Measurements from ENCODE around the gene SLC20A1. TPM values are rescaled to one million over a fixed set of nuclear protein-coding genes. Genes with fewer than 3 reads are reported as not detected.

SLC20A1 gene
- total RNA-seq, 1 experiment from 2014 or later: 123 TPM

- Histone ChIP-seq H2BK5ac (ENCODE audit: insufficient read length, low read length) (no peak overlapping the region), H3K18ac (ENCODE audit: insufficient read length, low read depth, low read length) (no peak overlapping the region), H3K27me3 (ENCODE audit: insufficient read depth, low read length) (no peaks in the 10 kb centered on the region), H3K9ac (ENCODE audit: extremely low read depth, insufficient read length, low read length) (no peak overlapping the region), H3K4me2 (ENCODE audit: insufficient read depth, insufficient read length, low read length) (no peak overlapping the region), H2BK20ac (ENCODE audit: low read depth, low read length, poor library complexity, severe bottlenecking) (no peak overlapping the region), H3K56ac (ENCODE audit: insufficient read length, low read depth, low read length) (no peak overlapping the region), H2AK5ac (ENCODE audit: insufficient read length, low read length) (no peak overlapping the region), H3K27ac (ENCODE audit: insufficient read length, low read depth, low read length) (no peak overlapping the region), H4K91ac (ENCODE audit: insufficient read length, low read depth, low read length) (no peak overlapping the region), H2BK15ac (ENCODE audit: low read depth, low read length) (no peak overlapping the region), H3K4me1 (ENCODE audit: insufficient read depth, low read length) (no peaks in the 10 kb centered on the region), H3K14ac (ENCODE audit: insufficient read depth, low read length) (no peak overlapping the region), H4K5ac (ENCODE audit: insufficient read length, low read depth, low read length) (no peak overlapping the region), H2AFZ (ENCODE audit: low read length) (no peak overlapping the region), H4K20me1 (ENCODE audit: control insufficient read depth, insufficient read depth, insufficient read length) (no peaks in the 10 kb centered on the region), H3K23me2 (ENCODE audit: insufficient read length, low read depth, low read length, poor library complexity, severe bottlenecking) (no peaks in the 10 kb centered on the region), H3K79me1 (ENCODE audit: insufficient read depth, low read depth, low read length, poor library complexity, severe bottlenecking) (no peaks in the 10 kb centered on the region), H2BK12ac (ENCODE audit: insufficient read length, low read depth, low read length) (no peak overlapping the region), H2BK120ac (ENCODE audit: low read depth, low read length, poor library complexity, severe bottlenecking) (no peak overlapping the region), H3K79me2 (ENCODE audit: insufficient read depth, low read length) (no peaks in the 10 kb centered on the region), H3K9me3 (ENCODE audit: control insufficient read depth, low read depth, low read length) (no peaks in the 10 kb centered on the region), H4K8ac (replicated peaks; ENCODE audit: insufficient read length, low read depth, low read length) (no peak overlapping the region), H3T11ph (ENCODE audit: low read length) (no peak overlapping the region), H3K23ac (ENCODE audit: insufficient read length, low read depth, low read length) (no peak overlapping the region), H3K4ac (ENCODE audit: low read depth, low read length) (no peak overlapping the region)
- DNase-seq: no peak
- Mint-ChIP-seq H3K4me3 (no peak overlapping the region), H3K27me3 (ENCODE audit: low read depth) (no peaks in the 10 kb centered on the region; the same call in 1 of the 2 replicates), H3K4me1 (peaks cover 4 to 5% of the 10 kb centered on the region in 2 experiments), H3K27ac (no peak overlapping the region), H3K36me3 (ENCODE audit: insufficient read depth in 1 of 3, low read depth in 3 of 3) (no peaks in the 10 kb centered on the region), H3K9me3 (peaks cover 0 to 6% of the 10 kb centered on the region in 2 experiments; a peak in 1 of 5 replicates)
- no peak for TF ChIP-seq CTCF (conservative IDR thresholded peaks at IDR 0.05)
- no CpG with 5 or more reads among the region's 2 CpGs for WGBS (ENCODE audit: extremely low coverage, insufficient read length, low lambda C conversion rate)
Measured at GRCh38 chr2:112603731-112604130, 42.0 kb upstream of the SLC20A1 start.

All from H9 (cell line).